H9 (cell line): ENCODE measurements around the gene ITCH. TPM values are rescaled to one million over a fixed set of nuclear protein-coding genes. Genes with fewer than 3 reads are reported as not detected.
"Not testable (repeated sequence)": the region's sequence is repeated elsewhere in the genome, so short reads cannot be mapped to it uniquely, and the experiment has no call there.

Source experiments
- DNase-seq: peaks from one replicate; pipeline ENCODE4 v3.0.0-alpha.2; 2017
- H2AFZ ChIP-seq: one replicate; pipeline ENCODE4 v1.6.1; 2013; ENCODE audit warnings: mild to moderate bottlenecking, low read length, control low read depth, moderate library complexity
- H2AK5ac ChIP-seq: 2 replicates; pipeline ENCODE4 v1.6.1; 2013; ENCODE audit warnings: low read length, control low read depth, mixed read lengths; ENCODE audit not compliant: insufficient read length
- H2BK120ac ChIP-seq: one replicate; pipeline ENCODE4 v1.6.1; 2013; ENCODE audit warnings: low read depth, mild to moderate bottlenecking, low read length, control low read depth, inconsistent platforms; ENCODE audit not compliant: poor library complexity, severe bottlenecking
- H2BK12ac ChIP-seq: 2 replicates; pipeline ENCODE4 v1.6.1; 2013; ENCODE audit warnings: low read length, control low read depth, mixed read lengths, low read depth; ENCODE audit not compliant: insufficient read length
- H2BK15ac ChIP-seq: 2 replicates; pipeline ENCODE4 v1.6.1; 2013; ENCODE audit warnings: low read depth, low read length, control low read depth
- H2BK20ac ChIP-seq: one replicate; pipeline ENCODE4 v1.6.1; 2013; ENCODE audit warnings: low read depth, mild to moderate bottlenecking, low read length, control low read depth, inconsistent platforms; ENCODE audit not compliant: poor library complexity, severe bottlenecking
- H2BK5ac ChIP-seq: 2 replicates; pipeline ENCODE4 v1.6.1; 2013; ENCODE audit warnings: low read length, control low read depth, mixed read lengths; ENCODE audit not compliant: insufficient read length
- H3K14ac ChIP-seq: 2 replicates; pipeline ENCODE4 v1.6.1; 2013; ENCODE audit warnings: low read length, control low read depth; ENCODE audit not compliant: insufficient read depth
- H3K18ac ChIP-seq: 2 replicates; pipeline ENCODE4 v1.6.1; 2013; ENCODE audit warnings: low read depth, mild to moderate bottlenecking, mixed read lengths, low read length, control low read depth; ENCODE audit not compliant: insufficient read length
- H3K23ac ChIP-seq: 2 replicates; pipeline ENCODE4 v1.6.1; 2013; ENCODE audit warnings: low read length, control low read depth, mixed read lengths, low read depth; ENCODE audit not compliant: insufficient read length
- H3K23me2 ChIP-seq: 2 replicates; pipeline ENCODE4 v1.6.1; 2013; ENCODE audit warnings: low read depth, mild to moderate bottlenecking, mixed read lengths, low read length, control low read depth; ENCODE audit not compliant: insufficient read length, poor library complexity, severe bottlenecking
- H3K27ac ChIP-seq: 2 replicates; pipeline ENCODE4 v1.5.1; 2013; ENCODE audit warnings: low read length, control low read depth, mixed read lengths, low read depth; ENCODE audit not compliant: insufficient read length
- H3K27me3 ChIP-seq: 2 replicates; pipeline ENCODE4 v1.6.1; 2013; ENCODE audit warnings: low read length, control low read depth, inconsistent platforms; ENCODE audit not compliant: insufficient read depth
- H3K4ac ChIP-seq: 2 replicates; pipeline ENCODE4 v1.6.1; 2013; ENCODE audit warnings: low read depth, mild to moderate bottlenecking, control low read depth, inconsistent platforms, low read length, moderate library complexity
- H3K4me1 ChIP-seq: 2 replicates; pipeline ENCODE4 v1.6.1; 2013; ENCODE audit warnings: low read length, control low read depth, inconsistent platforms; ENCODE audit not compliant: insufficient read depth
- H3K4me2 ChIP-seq: 2 replicates; pipeline ENCODE4 v1.6.1; 2013; ENCODE audit warnings: low read length, control low read depth, mixed read lengths; ENCODE audit not compliant: insufficient read length, insufficient read depth
- H3K56ac ChIP-seq: 2 replicates; pipeline ENCODE4 v1.6.1; 2013; ENCODE audit warnings: low read depth, mild to moderate bottlenecking, mixed read lengths, low read length, control low read depth; ENCODE audit not compliant: insufficient read length
- H3K79me1 ChIP-seq: 2 replicates; pipeline ENCODE4 v1.6.1; 2013; ENCODE audit warnings: low read depth, mild to moderate bottlenecking, moderate library complexity, low read length, control low read depth, inconsistent platforms; ENCODE audit not compliant: insufficient read depth, poor library complexity, severe bottlenecking
- H3K79me2 ChIP-seq: 2 replicates; pipeline ENCODE4 v1.6.1; 2013; ENCODE audit warnings: low read length, control low read depth, inconsistent platforms; ENCODE audit not compliant: insufficient read depth
- H3K9ac ChIP-seq: 2 replicates; pipeline ENCODE4 v1.6.1; 2013; ENCODE audit warnings: low read length, control low read depth, mixed read lengths; ENCODE audit not compliant: insufficient read length; ENCODE audit errors: extremely low read depth
- H3K9me3 ChIP-seq: one replicate; pipeline ENCODE4 v1.6.1; 2013; ENCODE audit warnings: low read depth, low read length, inconsistent platforms; ENCODE audit not compliant: control insufficient read depth
- H3T11ph ChIP-seq: one replicate; pipeline ENCODE4 v1.6.1; 2013; ENCODE audit warnings: mild to moderate bottlenecking, low read length, control low read depth, inconsistent platforms
- H4K20me1 ChIP-seq: one replicate; pipeline ENCODE4 v1.6.1; 2013; ENCODE audit not compliant: control insufficient read depth, insufficient read length, insufficient read depth
- H4K5ac ChIP-seq: 2 replicates; pipeline ENCODE4 v1.6.1; 2013; ENCODE audit warnings: low read depth, mild to moderate bottlenecking, mixed read lengths, low read length, control low read depth; ENCODE audit not compliant: insufficient read length
- H4K8ac ChIP-seq: replicated peaks from 2 replicates; pipeline ENCODE4 v1.6.1; 2013; ENCODE audit warnings: low read length, control low read depth, mixed read lengths, low read depth; ENCODE audit not compliant: insufficient read length
- H4K91ac ChIP-seq: 2 replicates; pipeline ENCODE4 v1.6.1; 2013; ENCODE audit warnings: low read depth, mild to moderate bottlenecking, moderate library complexity, mixed read lengths, low read length, control low read depth; ENCODE audit not compliant: insufficient read length
- H3K27ac Mint-ChIP-seq, 3 experiments: 2 replicates in 2 of 3; 3 replicates in 1 of 3; pipeline ENCODE4 v1.8.0; 2020 to 2021; ENCODE audit warnings: mixed read lengths in 3 of 3, mild to moderate bottlenecking in 1 of 3, moderate library complexity in 1 of 3
- H3K27me3 Mint-ChIP-seq: 2 replicates; pipeline ENCODE4 v1.8.0; 2021; ENCODE audit warnings: low read depth, mild to moderate bottlenecking, moderate library complexity, mixed read lengths
- H3K36me3 Mint-ChIP-seq, 3 experiments: 2 replicates in 2 of 3; 3 replicates in 1 of 3; pipeline ENCODE4 v1.8.0; 2020 to 2021; ENCODE audit warnings: low read depth in 3 of 3, mixed read lengths in 3 of 3; ENCODE audit not compliant: insufficient read depth in 1 of 3
- H3K4me1 Mint-ChIP-seq, 2 experiments: 2 replicates each; pipeline ENCODE4 v1.8.0; 2020; ENCODE audit warnings: mixed read lengths in 2 of 2
- H3K4me3 Mint-ChIP-seq, 2 experiments: 2 replicates in 1 of 2; 3 replicates in 1 of 2; pipeline ENCODE4 v1.8.0; 2020 to 2021; ENCODE audit warnings: mild to moderate bottlenecking in 2 of 2, mixed read lengths in 2 of 2, moderate library complexity in 1 of 2
- H3K9me3 Mint-ChIP-seq, 2 experiments: 2 replicates in 1 of 2; 3 replicates in 1 of 2; pipeline ENCODE4 v1.8.0; 2020; ENCODE audit warnings: mild to moderate bottlenecking in 2 of 2, mixed read lengths in 2 of 2, moderate library complexity in 1 of 2
- CTCF ChIP-seq: fragments of 200-600 bp; sonication (generic); conservative IDR thresholded peaks from 3 replicates; pipeline ENCODE4 v1.8.0; 2021; ENCODE audit warnings: antibody characterized with exemption, mild to moderate bottlenecking
- WGBS: extraction: QIAGEN DNeasy Blood & Tissue Kit; methylation state at CpG from one replicate; pipeline ENCODE4 v1.1.7; 2013; ENCODE audit warnings: missing lambda C conversion rate, low lambda C conversion rate, mixed read lengths; ENCODE audit not compliant: insufficient read length; ENCODE audit errors: extremely low coverage; 5-methylcytosine and 5-hydroxymethylcytosine counted together
- total RNA-seq: library from RNA; stranded (reverse); gene quantifications from 2 replicates; pipeline ENCODE4 v1.2.1, GENCODE V29; 2021

The ITCH gene
- total RNA-seq, 1 experiment from 2014 or later = 55.9 TPM

- Histone ChIP-seq H3K79me1 (no peaks in the 10 kb centered on the region), H3K4me2 (no peak overlapping the region), H3K9ac (no peak overlapping the region), H4K91ac (no peak overlapping the region), H2BK5ac (no peak overlapping the region), H4K8ac (no peak overlapping the region), H2BK120ac (no peak overlapping the region), H3K27me3 (no peaks in the 10 kb centered on the region), H4K20me1 (no peaks in the 10 kb centered on the region), H2BK15ac (no peak overlapping the region), H3K27ac (no peak overlapping the region), H3K4ac (no peak overlapping the region), H3K79me2 (no peaks in the 10 kb centered on the region), H3T11ph (no peak overlapping the region), H3K9me3 (no peaks in the 10 kb centered on the region), H3K14ac (no peak overlapping the region), H2BK12ac (no peak overlapping the region), H2AK5ac (no peak overlapping the region), H3K56ac (no peak overlapping the region), H3K23me2 (no peaks in the 10 kb centered on the region), H4K5ac (no peak overlapping the region), H3K23ac (no peak overlapping the region), H2AFZ (no peak overlapping the region), H3K18ac (no peak overlapping the region), H2BK20ac (no peak overlapping the region), H3K4me1 (no peaks in the 10 kb centered on the region; the same call in 1 of the 2 replicates)
- Mint-ChIP-seq H3K27me3 (0 out of 2 replicates have a peak, but pooled peaks cover 1% of the 10 kb centered on the region), H3K9me3 (no peaks in the 10 kb centered on the region), H3K4me1 (peaks cover 30 to 31% of the 10 kb centered on the region in 2 experiments), H3K27ac (no peak overlapping the region), H3K4me3 (no peak overlapping the region), H3K36me3 (no peaks in the 10 kb centered on the region)
- no CpG with 5 or more reads among the region's 2 CpGs for WGBS
- no peak for DNase-seq
- TF ChIP-seq CTCF = no peak
Observed at GRCh38 chr20:34324541-34324940, 38.5 kb upstream of the ITCH start.

- peaks cover 14 to 21% of the 10 kb centered on the region in 2 experiments for H3K4me1 Mint-ChIP-seq
- not testable (repeated sequence) for H3K4me1 ChIP-seq, H4K5ac ChIP-seq, H3K27ac Mint-ChIP-seq, H3K23me2 ChIP-seq, H3K4ac ChIP-seq, H2BK15ac ChIP-seq, H2BK20ac ChIP-seq, H2BK5ac ChIP-seq, H3K18ac ChIP-seq, H3T11ph ChIP-seq, H3K9me3 ChIP-seq, H3K14ac ChIP-seq, H4K91ac ChIP-seq, H3K79me2 ChIP-seq, H3K27ac ChIP-seq, H3K4me3 Mint-ChIP-seq, H3K79me1 ChIP-seq, H3K27me3 Mint-ChIP-seq, H3K36me3 Mint-ChIP-seq, H3K4me2 ChIP-seq, H3K9me3 Mint-ChIP-seq, H3K23ac ChIP-seq, H4K8ac ChIP-seq, H3K9ac ChIP-seq, H2AFZ ChIP-seq, H3K56ac ChIP-seq, H2BK12ac ChIP-seq, H3K27me3 ChIP-seq, H2AK5ac ChIP-seq, H2BK120ac ChIP-seq, H4K20me1 ChIP-seq, DNase-seq
- no CpG with 5 or more reads among the region's 4 CpGs for WGBS
Observed at GRCh38 chr20:34328207-34328606, 34.9 kb upstream of the ITCH start.
